Measurements from ENCODE around the gene SCYL2.
"Not testable (repeated sequence)": the region's sequence is repeated elsewhere in the genome, so short reads cannot be mapped to it uniquely, and the experiment has no call there.

The SCYL2 gene

GRCh38 chr12:100265107-100265506 is 1.9 kb upstream of the SCYL2 start:
- not testable (repeated sequence) for DNase-seq

GRCh38 chr12:100265732-100266584 is 1.0 kb upstream of the SCYL2 start:
- peak; percentile 47 for DNase-seq

GRCh38 chr12:100266585-100266834 is 467 bp upstream of the SCYL2 start:
- DNase-seq = no peak

- peak; percentile 11 for DNase-seq
Measured at GRCh38 chr12:100267603-100268281, 765 bp downstream of the SCYL2 start.

- DNase-seq = no peak
Measured at GRCh38 chr12:100268835-100269564, 2.0 kb downstream of the SCYL2 start.

- no peak for DNase-seq
Measured at GRCh38 chr12:100273782-100274181, 6.8 kb downstream of the SCYL2 start.

- no peak for DNase-seq
Measured at GRCh38 chr12:100274291-100274690, 7.3 kb downstream of the SCYL2 start.

GRCh38 chr12:100279159-100279558 is 12.2 kb downstream of the SCYL2 start:
- DNase-seq = no peak

- DNase-seq = no peak
Measured at GRCh38 chr12:100279607-100280244, 12.7 kb downstream of the SCYL2 start.

- not testable (repeated sequence) for DNase-seq
Measured at GRCh38 chr12:100284556-100284955, 17.6 kb downstream of the SCYL2 start.

GRCh38 chr12:100289038-100289437 is 22.1 kb downstream of the SCYL2 start:
- DNase-seq = no peak

GRCh38 chr12:100290016-100290415 is 23.0 kb downstream of the SCYL2 start:
- DNase-seq = no peak

GRCh38 chr12:100293017-100293416 is 26.0 kb downstream of the SCYL2 start:
- no peak for DNase-seq

GRCh38 chr12:100294366-100294765 is 27.4 kb downstream of the SCYL2 start:
- DNase-seq = not testable (repeated sequence)

GRCh38 chr12:100295764-100296555 is 29.0 kb downstream of the SCYL2 start:
- DNase-seq = peak; percentile 27

- DNase-seq = no peak
Measured at GRCh38 chr12:100302081-100302480, 35.1 kb downstream of the SCYL2 start.

GRCh38 chr12:100303831-100304230 is 36.9 kb downstream of the SCYL2 start:
- DNase-seq = no peak

GRCh38 chr12:100304334-100304733 is 37.4 kb downstream of the SCYL2 start:
- not testable (repeated sequence) for DNase-seq

- not testable (repeated sequence) for DNase-seq
Measured at GRCh38 chr12:100308138-100308537, 41.2 kb downstream of the SCYL2 start.

GRCh38 chr12:100311317-100311716 is 44.3 kb downstream of the SCYL2 start:
- no peak for DNase-seq

- DNase-seq = no peak
Measured at GRCh38 chr12:100317371-100317770, 50.4 kb downstream of the SCYL2 start.

GRCh38 chr12:100324498-100324897 is 57.5 kb downstream of the SCYL2 start:
- no peak for DNase-seq

Data from fibroblast of upper back skin (primary cell).